ENCODE measurements around the gene CDK12.
"Not testable (repeated sequence)": the region's sequence is repeated elsewhere in the genome, so short reads cannot be mapped to it uniquely, and the experiment has no call there.

CDK12 gene

DNA sequence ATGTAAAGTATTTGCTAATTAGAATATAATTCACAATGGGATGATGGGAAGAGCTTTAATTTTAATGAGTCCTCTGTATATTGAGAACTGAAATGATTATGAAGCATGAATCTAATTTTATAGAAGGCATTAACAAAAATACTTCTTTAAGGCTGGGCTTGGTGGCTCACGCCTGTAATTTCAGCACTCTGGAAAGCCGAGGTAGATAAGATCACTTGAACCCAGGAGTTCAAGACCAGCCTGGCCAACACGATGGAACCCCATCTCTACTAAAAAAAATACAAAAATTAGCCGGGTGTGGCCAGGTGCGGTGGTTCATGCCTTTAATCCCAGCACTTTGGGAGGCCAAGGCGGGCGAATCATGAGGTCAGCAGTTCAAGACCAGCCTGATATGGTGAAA, 12.0 kb downstream of the CDK12 start:
- ChIA-PET POLR2A (interaction anchor here (0.6 kb wide), 1 partner anchor 282 kb away, joined by 3 read pairs; no protein-coding TSS in a partner anchor), CTCF (interaction anchor here (0.7 kb wide), 1 partner anchor 8 kb away, joined by 3 read pairs; no protein-coding TSS in a partner anchor)
- DNase-seq = no peak
- 98% methylated on average over 6 of the region's 7 CpGs for WGBS (ENCODE audit: insufficient coverage)
- no peak overlapping the region for H3K27ac ChIP-seq (ENCODE audit: insufficient read depth in 1 of 2, low read depth in 1 of 2, low read length in 2 of 2, poor library complexity in 1 of 2, severe bottlenecking in 2 of 2)
- no peaks in the 10 kb centered on the region for H3K9me3 ChIP-seq (ENCODE audit: control extremely low read depth in 1 of 5, control insufficient read depth in 4 of 5, insufficient read depth in 2 of 5, low read depth in 1 of 5, low read length in 4 of 5)
- H3K4me1 ChIP-seq (ENCODE audit: control extremely low read depth in 1 of 4, control insufficient read depth in 4 of 4, insufficient read depth in 4 of 4, low read length in 3 of 4) = no peaks in the 10 kb centered on the region
- H3K36me3 ChIP-seq (ENCODE audit: control insufficient read depth in 4 of 4, insufficient read depth in 4 of 4, low read length in 3 of 4) = peaks cover 23 to 48% (median 32%) of the 10 kb centered on the region in 4 experiments
- H3K4me3 ChIP-seq (ENCODE audit: control insufficient read depth in 1 of 7, extremely low read depth in 1 of 7, insufficient read depth in 4 of 7, low read depth in 2 of 7, low read length in 6 of 7) = no peak overlapping the region
- no peaks in the 10 kb centered on the region for H3K27me3 ChIP-seq (replicated peaks in 2 of 5; ENCODE audit: control insufficient read depth in 4 of 5, insufficient read depth in 5 of 5, low read length in 4 of 5)

GRCh38 chr17:39479631-39480030, 18.3 kb downstream of the CDK12 start:
- H3K9me3 ChIP-seq (ENCODE audit: control extremely low read depth in 1 of 5, control insufficient read depth in 4 of 5, insufficient read depth in 2 of 5, low read depth in 1 of 5, low read length in 4 of 5); H3K27ac ChIP-seq (ENCODE audit: insufficient read depth in 1 of 2, low read depth in 1 of 2, low read length in 2 of 2, poor library complexity in 1 of 2, severe bottlenecking in 2 of 2); H3K4me3 ChIP-seq (ENCODE audit: control insufficient read depth in 1 of 7, extremely low read depth in 1 of 7, insufficient read depth in 4 of 7, low read depth in 2 of 7, low read length in 6 of 7); H3K4me1 ChIP-seq (ENCODE audit: control extremely low read depth in 1 of 4, control insufficient read depth in 4 of 4, insufficient read depth in 4 of 4, low read length in 3 of 4); POLR2A ChIA-PET; CTCF ChIA-PET; DNase-seq; H3K27me3 ChIP-seq (replicated peaks in 2 of 5; ENCODE audit: control insufficient read depth in 4 of 5, insufficient read depth in 5 of 5, low read length in 4 of 5): not testable (repeated sequence)
- 85% methylated on average over 6 of the region's 8 CpGs for WGBS (ENCODE audit: insufficient coverage)
- H3K36me3 ChIP-seq (ENCODE audit: control insufficient read depth in 4 of 4, insufficient read depth in 4 of 4, low read length in 3 of 4) = peaks cover 5 to 42% (median 15%) of the 10 kb centered on the region in 4 experiments

DNA sequence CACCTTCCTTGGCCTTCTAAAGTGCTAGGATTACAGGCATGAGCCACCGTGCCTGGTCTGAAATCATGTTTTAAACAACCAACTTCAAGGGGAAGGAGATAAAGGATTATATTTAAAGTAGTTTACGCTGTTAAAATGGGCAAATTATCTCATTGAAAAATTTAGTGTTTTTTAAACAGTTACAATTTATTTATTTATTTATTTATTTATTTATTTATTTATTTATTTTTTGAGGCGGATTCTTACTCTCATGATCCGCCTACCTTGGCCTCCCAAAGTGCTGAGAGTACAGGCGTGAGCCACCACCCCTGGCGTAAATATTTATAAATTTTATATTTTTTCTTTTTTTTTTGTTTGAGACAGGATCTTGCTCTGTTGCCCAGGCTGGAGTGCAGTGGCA, 22.2 kb downstream of the CDK12 start:
- Histone ChIP-seq H3K4me3 (ENCODE audit: control insufficient read depth in 1 of 7, extremely low read depth in 1 of 7, insufficient read depth in 4 of 7, low read depth in 2 of 7, low read length in 6 of 7) (no peak overlapping the region), H3K9me3 (ENCODE audit: control extremely low read depth in 1 of 5, control insufficient read depth in 4 of 5, insufficient read depth in 2 of 5, low read depth in 1 of 5, low read length in 4 of 5) (no peaks in the 10 kb centered on the region), H3K36me3 (ENCODE audit: control insufficient read depth in 4 of 4, insufficient read depth in 4 of 4, low read length in 3 of 4) (peaks cover 5 to 34% (median 14%) of the 10 kb centered on the region in 4 experiments), H3K27ac (ENCODE audit: insufficient read depth in 1 of 2, low read depth in 1 of 2, low read length in 2 of 2, poor library complexity in 1 of 2, severe bottlenecking in 2 of 2) (no peak overlapping the region), H3K27me3 (replicated peaks in 2 of 5; ENCODE audit: control insufficient read depth in 4 of 5, insufficient read depth in 5 of 5, low read length in 4 of 5) (no peaks in the 10 kb centered on the region), H3K4me1 (ENCODE audit: control extremely low read depth in 1 of 4, control insufficient read depth in 4 of 4, insufficient read depth in 4 of 4, low read length in 3 of 4) (no peaks in the 10 kb centered on the region)
- WGBS (ENCODE audit: insufficient coverage) = no CpG with 5 or more reads among the region's 6 CpGs
- DNase-seq = no peak
- ChIA-PET CTCF (no interaction called here), POLR2A (no interaction called here)

GRCh38 chr17:39484178-39484577, 22.9 kb downstream of the CDK12 start:
- H3K4me3 ChIP-seq (ENCODE audit: control insufficient read depth in 1 of 7, extremely low read depth in 1 of 7, insufficient read depth in 4 of 7, low read depth in 2 of 7, low read length in 6 of 7) = no peak overlapping the region
- no CpG with 5 or more reads among the region's 2 CpGs for WGBS (ENCODE audit: insufficient coverage)
- ChIA-PET CTCF (no interaction called here), POLR2A (no interaction called here)
- H3K4me1 ChIP-seq (ENCODE audit: control extremely low read depth in 1 of 4, control insufficient read depth in 4 of 4, insufficient read depth in 4 of 4, low read length in 3 of 4) = no peaks in the 10 kb centered on the region
- no peaks in the 10 kb centered on the region for H3K27me3 ChIP-seq (replicated peaks in 2 of 5; ENCODE audit: control insufficient read depth in 4 of 5, insufficient read depth in 5 of 5, low read length in 4 of 5)
- H3K36me3 ChIP-seq (ENCODE audit: control insufficient read depth in 4 of 4, insufficient read depth in 4 of 4, low read length in 3 of 4) = peaks cover 5 to 36% (median 13%) of the 10 kb centered on the region in 4 experiments
- no peaks in the 10 kb centered on the region for H3K9me3 ChIP-seq (ENCODE audit: control extremely low read depth in 1 of 5, control insufficient read depth in 4 of 5, insufficient read depth in 2 of 5, low read depth in 1 of 5, low read length in 4 of 5)
- no peak for DNase-seq
- H3K27ac ChIP-seq (ENCODE audit: insufficient read depth in 1 of 2, low read depth in 1 of 2, low read length in 2 of 2, poor library complexity in 1 of 2, severe bottlenecking in 2 of 2) = peak overlapping the region in 1 of 2 experiments; percentile 22

- H3K4me1 ChIP-seq (ENCODE audit: control extremely low read depth in 1 of 4, control insufficient read depth in 4 of 4, insufficient read depth in 4 of 4, low read length in 3 of 4) = no peaks in the 10 kb centered on the region
- no peaks in the 10 kb centered on the region for H3K27me3 ChIP-seq (replicated peaks in 2 of 5; ENCODE audit: control insufficient read depth in 4 of 5, insufficient read depth in 5 of 5, low read length in 4 of 5)
- no peak overlapping the region for H3K4me3 ChIP-seq (ENCODE audit: control insufficient read depth in 1 of 7, extremely low read depth in 1 of 7, insufficient read depth in 4 of 7, low read depth in 2 of 7, low read length in 6 of 7)
- peaks cover 4 to 36% (median 11%) of the 10 kb centered on the region in 4 experiments for H3K36me3 ChIP-seq (ENCODE audit: control insufficient read depth in 4 of 4, insufficient read depth in 4 of 4, low read length in 3 of 4)
- 100% methylated on average over 4 of the region's 5 CpGs for WGBS (ENCODE audit: insufficient coverage)
- CTCF ChIA-PET = interaction anchor here (0.6 to 1.0 kb wide), 3 partner anchors 215 to 224 kb away, joined by 3 read pairs; no protein-coding TSS in a partner anchor
- DNase-seq = peak in 2 of 3 donors; percentile 8 to 9
- no peak overlapping the region for H3K27ac ChIP-seq (ENCODE audit: insufficient read depth in 1 of 2, low read depth in 1 of 2, low read length in 2 of 2, poor library complexity in 1 of 2, severe bottlenecking in 2 of 2)
- no peaks in the 10 kb centered on the region for H3K9me3 ChIP-seq (ENCODE audit: control extremely low read depth in 1 of 5, control insufficient read depth in 4 of 5, insufficient read depth in 2 of 5, low read depth in 1 of 5, low read length in 4 of 5)
- POLR2A ChIA-PET = interaction anchor here (0.6 to 0.7 kb wide), 2 partner anchors 11 to 15 kb away, joined by 3 to 6 read pairs; no protein-coding TSS in a partner anchor
Observed at GRCh38 chr17:39485555-39485954, 24.3 kb downstream of the CDK12 start.

DNA sequence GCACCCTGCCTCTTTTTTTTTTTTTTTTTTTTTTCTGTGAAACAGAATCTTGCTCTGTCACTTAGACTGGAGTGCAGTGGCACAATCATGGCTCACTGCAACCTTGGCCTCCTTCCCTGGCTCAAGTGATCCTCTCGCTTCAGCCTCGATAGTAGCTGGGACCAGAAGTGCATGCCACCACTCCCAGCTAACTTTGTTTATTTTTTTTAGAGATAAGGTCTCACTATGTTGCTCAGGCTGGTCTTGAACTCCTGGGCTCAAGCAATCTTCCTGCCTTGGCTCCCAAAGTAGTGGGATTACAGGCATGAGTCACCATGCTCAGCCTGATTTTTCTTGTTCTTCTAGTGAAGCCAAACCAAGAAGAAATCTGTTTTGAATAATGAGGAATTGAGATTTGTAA, 25.0 kb downstream of the CDK12 start:
- Histone ChIP-seq H3K27ac (ENCODE audit: insufficient read depth in 1 of 2, low read depth in 1 of 2, low read length in 2 of 2, poor library complexity in 1 of 2, severe bottlenecking in 2 of 2) (no peak overlapping the region), H3K4me3 (ENCODE audit: control insufficient read depth in 1 of 7, extremely low read depth in 1 of 7, insufficient read depth in 4 of 7, low read depth in 2 of 7, low read length in 6 of 7) (no peak overlapping the region)
- CTCF ChIA-PET = interaction anchor here (0.7 to 1.0 kb wide), 2 partner anchors 216 to 705 kb away, joined by 3 to 4 read pairs; no protein-coding TSS in a partner anchor

GRCh38 chr17:39487490-39487889, 26.2 kb downstream of the CDK12 start:
- CTCF ChIA-PET = interaction anchor here (1.4 kb wide), 1 partner anchor 13 kb away, joined by 3 read pairs; no protein-coding TSS in a partner anchor

More for the DNA sequence above, 25.0 kb downstream of the CDK12 start:
- H3K9me3 ChIP-seq (ENCODE audit: control extremely low read depth in 1 of 5, control insufficient read depth in 4 of 5, insufficient read depth in 2 of 5, low read depth in 1 of 5, low read length in 4 of 5) = no peaks in the 10 kb centered on the region
- POLR2A ChIA-PET = no interaction called here
- no peak for DNase-seq
- WGBS (ENCODE audit: insufficient coverage) = no CpG with 5 or more reads among the region's 2 CpGs
- H3K27me3 ChIP-seq (replicated peaks in 2 of 5; ENCODE audit: control insufficient read depth in 4 of 5, insufficient read depth in 5 of 5, low read length in 4 of 5) = no peaks in the 10 kb centered on the region
- H3K4me1 ChIP-seq (ENCODE audit: control extremely low read depth in 1 of 4, control insufficient read depth in 4 of 4, insufficient read depth in 4 of 4, low read length in 3 of 4) = no peaks in the 10 kb centered on the region
- H3K36me3 ChIP-seq (ENCODE audit: control insufficient read depth in 4 of 4, insufficient read depth in 4 of 4, low read length in 3 of 4) = peaks cover 6 to 37% (median 14%) of the 10 kb centered on the region in 4 experiments

More at GRCh38 chr17:39487490-39487889, 26.2 kb downstream of the CDK12 start:
- H3K27me3 ChIP-seq (replicated peaks in 2 of 5; ENCODE audit: control insufficient read depth in 4 of 5, insufficient read depth in 5 of 5, low read length in 4 of 5); H3K4me1 ChIP-seq (ENCODE audit: control extremely low read depth in 1 of 4, control insufficient read depth in 4 of 4, insufficient read depth in 4 of 4, low read length in 3 of 4); POLR2A ChIA-PET; H3K27ac ChIP-seq (ENCODE audit: insufficient read depth in 1 of 2, low read depth in 1 of 2, low read length in 2 of 2, poor library complexity in 1 of 2, severe bottlenecking in 2 of 2); DNase-seq; H3K9me3 ChIP-seq (ENCODE audit: control extremely low read depth in 1 of 5, control insufficient read depth in 4 of 5, insufficient read depth in 2 of 5, low read depth in 1 of 5, low read length in 4 of 5); H3K4me3 ChIP-seq (ENCODE audit: control insufficient read depth in 1 of 7, extremely low read depth in 1 of 7, insufficient read depth in 4 of 7, low read depth in 2 of 7, low read length in 6 of 7): not testable (repeated sequence)
- no CpG with 5 or more reads among the region's 3 CpGs for WGBS (ENCODE audit: insufficient coverage)
- peaks cover 6 to 35% (median 17%) of the 10 kb centered on the region in 4 experiments for H3K36me3 ChIP-seq (ENCODE audit: control insufficient read depth in 4 of 4, insufficient read depth in 4 of 4, low read length in 3 of 4)

All from common myeloid progenitor, CD34-positive (primary cell).